Endothelial cell of umbilical vein (primary cell): ENCODE data around the gene CYFIP1. TPM values are rescaled to one million over a fixed set of nuclear protein-coding genes. Genes with fewer than 3 reads are reported as not detected.

Experiments
- BruUV-seq: library from RNA; stranded (reverse); fragments of 400-500 nt; replicated peaks from 2 replicates; lab custom pipeline; 2021; lab: Mats Ljungman, UMichigan
- CTCF ChIA-PET: fragments of 300-600, 350-600 bp; sonication (Branson Sonifier 250); formaldehyde crosslinking; loops from one replicate; lab custom pipeline; 2021; ENCODE audit warnings: antibody characterized with exemption, inconsistent platforms; lab: Charles Lee
- POLR2A ChIA-PET: fragments of 300-600, 350-600 bp; sonication (Branson Sonifier 250); formaldehyde crosslinking; loops from one replicate; lab custom pipeline; 2021; ENCODE audit warnings: antibody characterized with exemption, inconsistent platforms; lab: Charles Lee
- DNase-seq: peaks from one replicate; pipeline ENCODE4 v3.0.0-alpha.2; 2011; ENCODE audit warnings: low read depth, low spot score
- FAIRE-seq: peaks from 2 replicates; lab custom pipeline; 2011; peaks lifted over from hg19 to GRCh38; lab: Jason Lieb, UNC
- H2AFZ ChIP-seq: 2 replicates; pipeline ENCODE4 v1.6.0; 2012; ENCODE audit warnings: low read depth, low read length, control low read depth, inconsistent platforms
- H3K27ac ChIP-seq: 2 replicates; pipeline ENCODE4 v1.5.1; 2011; ENCODE audit warnings: low read depth, mild to moderate bottlenecking, control low read depth, low read length, moderate library complexity; ENCODE audit not compliant: insufficient read depth
- H3K27me3 ChIP-seq, 2 experiments: 2 replicates each; pipeline versions ENCODE4 v1.6.0 to v1.6.1; 2011; ENCODE audit warnings: low read length in 2 of 2, mixed read lengths in 1 of 2; ENCODE audit not compliant: control insufficient read depth in 2 of 2, insufficient read depth in 2 of 2
- H3K36me3 ChIP-seq, 2 experiments: 2 replicates in 1 of 2; 3 replicates in 1 of 2; pipeline ENCODE4 v1.5.1; 2011; ENCODE audit warnings: low read length in 2 of 2, mild to moderate bottlenecking in 1 of 2, moderate library complexity in 1 of 2; ENCODE audit not compliant: control insufficient read depth in 2 of 2, insufficient read depth in 2 of 2; ENCODE audit errors: extremely low read depth in 1 of 2
- H3K4me1 ChIP-seq: 3 replicates; pipeline ENCODE4 v1.5.1; 2011; ENCODE audit warnings: mild to moderate bottlenecking, low read length; ENCODE audit not compliant: control insufficient read depth, insufficient read depth; ENCODE audit errors: extremely low read depth
- H3K4me2 ChIP-seq: 2 replicates; pipeline ENCODE4 v1.6.1; 2011; ENCODE audit warnings: low read length, control low read depth, mixed read lengths; ENCODE audit not compliant: insufficient read depth
- H3K4me3 ChIP-seq, 3 experiments: fragments of 200-600 bp in 1 of 3; sonication (generic), shearing (Covaris generic) in 1 of 3; replicated peaks in 1 of 3; 2 replicates each; pipeline ENCODE4 v1.5.1; 2011 to 2016; ENCODE audit warnings: control low read depth in 3 of 3, low read length in 3 of 3, mild to moderate bottlenecking in 2 of 3, inconsistent platforms in 1 of 3, low read depth in 1 of 3, moderate library complexity in 1 of 3; ENCODE audit not compliant: insufficient read depth in 1 of 3
- H3K79me2 ChIP-seq: 2 replicates; pipeline ENCODE4 v1.6.0; 2012; ENCODE audit warnings: low read length, inconsistent platforms; ENCODE audit not compliant: control insufficient read depth, insufficient read depth
- H3K9ac ChIP-seq: replicated peaks from 2 replicates; pipeline ENCODE3; 2011; ENCODE audit warnings: low read length, control low read depth; ENCODE audit not compliant: insufficient read depth; ENCODE audit errors: extremely low read depth
- H3K9me1 ChIP-seq: replicated peaks from 3 replicates; pipeline ENCODE4 v1.6.0; 2011; ENCODE audit warnings: mild to moderate bottlenecking, low read length; ENCODE audit not compliant: control insufficient read depth, insufficient read depth; ENCODE audit errors: extremely low read depth
- H3K9me3 ChIP-seq: replicated peaks from 2 replicates; pipeline ENCODE4 v1.5.1; 2012; ENCODE audit warnings: low read length, inconsistent platforms; ENCODE audit not compliant: control insufficient read depth, insufficient read depth
- H4K20me1 ChIP-seq: replicated peaks from 2 replicates; pipeline ENCODE3; 2011; ENCODE audit warnings: mild to moderate bottlenecking, low read length; ENCODE audit not compliant: control insufficient read depth, insufficient read depth; ENCODE audit errors: extremely low read depth
- CTCF ChIP-seq, 2 donors: IDR thresholded peaks; 1 replicate in 1 of 2; 2 replicates in 1 of 2; pipeline ENCODE4 v1.5.1; 2011; ENCODE audit warnings: low read length in 2 of 2, mild to moderate bottlenecking in 2 of 2, moderate library complexity in 2 of 2, control low read depth in 1 of 2, inconsistent platforms in 1 of 2, low read depth in 1 of 2; ENCODE audit not compliant: insufficient read depth in 1 of 2; ENCODE audit errors: extremely low read depth in 1 of 2
- EZH2 ChIP-seq: IDR thresholded peaks from 2 replicates; pipeline ENCODE4 v1.6.1; 2012; ENCODE audit warnings: borderline replicate concordance, low read depth, mild to moderate bottlenecking, moderate library complexity, low read length, inconsistent platforms; ENCODE audit not compliant: severe bottlenecking
- FOS ChIP-seq: IDR thresholded peaks from 2 replicates; pipeline ENCODE4 v1.6.1; 2011; ENCODE audit warnings: mild to moderate bottlenecking, low read length, moderate library complexity, borderline replicate concordance; ENCODE audit not compliant: insufficient read depth
- GATA2 ChIP-seq: IDR thresholded peaks from 2 replicates; pipeline ENCODE4 v1.7.0; 2011; ENCODE audit warnings: low read depth, mild to moderate bottlenecking, moderate library complexity, mixed read lengths, low read length; ENCODE audit not compliant: insufficient read length, insufficient read depth
- JUN ChIP-seq: IDR thresholded peaks from 2 replicates; pipeline ENCODE4 v1.6.1; 2011; ENCODE audit warnings: borderline replicate concordance, low read depth; ENCODE audit not compliant: insufficient read length, insufficient read depth
- MAX ChIP-seq: IDR thresholded peaks from 2 replicates; pipeline ENCODE4 v1.6.1; 2011; ENCODE audit not compliant: insufficient read depth, insufficient read length
- MYC ChIP-seq: IDR thresholded peaks from one replicate; pipeline ENCODE4 v1.6.1; 2011; ENCODE audit warnings: mild to moderate bottlenecking, low read depth, low read length
- POLR2A ChIP-seq: IDR thresholded peaks from 2 replicates; pipeline ENCODE4 v1.6.1; 2012; ENCODE audit warnings: low read depth, mild to moderate bottlenecking, control low read depth, low read length
- POLR2AphosphoS5 ChIP-seq: IDR thresholded peaks from 2 replicates; pipeline ENCODE4 v1.6.1; 2012; ENCODE audit warnings: low read depth, mild to moderate bottlenecking, control low read depth, low read length, moderate library complexity; ENCODE audit not compliant: insufficient read depth
- dilution Hi-C: fragments of 300-500 bp; cut with MboI; formaldehyde crosslinking; loops from one replicate; pipeline ENCODE4 v1.15.0; 2019; ENCODE audit warnings: low sequenced_read_pairs; ENCODE audit not compliant: extremely low pct_ligation_motif_present
- intact Hi-C: fragments of 100-400 bp; cut with micrococcal nuclease; formaldehyde crosslinking; loops from one replicate; pipeline ENCODE4 v1.10.0; 2022
- polyA plus RNA-seq, 4 experiments: library from polyadenylated mRNA; depleted of rRNA in 3 of 4; stranded (reverse) in 3 of 4; unstranded in 1 of 4; fragments of >200 nt; gene quantifications; 2 replicates each; pipeline versions ENCODE4 v1.2.1 to v1.2.3, GENCODE V29; 2011 to 2012; ENCODE audit warnings: missing spikeins in 1 of 4
- total RNA-seq: library from RNA; stranded (reverse); gene quantifications from 2 replicates; pipeline ENCODE4 v1.2.3, GENCODE V29; 2021

CYFIP1 gene
- total and polyA plus RNA-seq, 2 donors (not counting 3 experiments of a cell fraction or from before 2014, with no cell fraction given): 81.4 to 158 TPM

- Histone ChIP-seq H3K79me2 (peaks cover 65% of the 10 kb centered on the region), H3K4me3 (no peak overlapping the region), H2AFZ (no peak overlapping the region), H4K20me1 (no peaks in the 10 kb centered on the region), H3K36me3 (no peaks in the 10 kb centered on the region), H3K9me1 (no peaks in the 10 kb centered on the region), H3K4me2 (no peak overlapping the region), H3K9ac (no peak overlapping the region), H3K27ac (no peak overlapping the region), H3K9me3 (no peaks in the 10 kb centered on the region), H3K27me3 (no peaks in the 10 kb centered on the region), H3K4me1 (peaks cover 21% of the 10 kb centered on the region)
- no peak for FAIRE-seq
- intact Hi-C loops: no loop called here
- CTCF ChIA-PET: interaction anchor here (0.8 to 2.3 kb wide), 3 partner anchors 12 to 29 kb away, joined by 3 to 5 read pairs (median 3); no protein-coding TSS in a partner anchor
- no TSS peak for BruUV-seq
- POLR2A ChIA-PET: no interaction called here
- TF ChIP-seq GATA2 (no peak), MYC (no peak), FOS (no peak), CTCF (IDR thresholded peaks at IDR 0.05; ENCODE audit: extremely low read depth in 1 of 2, insufficient read depth in 1 of 2, low read depth in 1 of 2, low read length in 2 of 2) (no peak), MAX (no peak), EZH2 (no peak), POLR2AphosphoS5 (no peak), JUN (no peak), POLR2A (no peak)
- dilution Hi-C loops: no loop called here
- DNase-seq: no peak
These were observed 29.7 kb downstream of the CYFIP1 start for GRCh38 chr15:22950256-22950990.
